PFSK-1 (cell line): ENCODE measurements around the gene ELMO1.

Source experiments
- POLR2AphosphoS5 ChIP-seq: IDR thresholded peaks from 2 replicates; pipeline ENCODE4 v1.6.1; 2012; ENCODE audit warnings: low read depth, mild to moderate bottlenecking, control low read depth, low read length, moderate library complexity
- REST ChIP-seq, 2 experiments: IDR thresholded peaks; 2 replicates each; pipeline versions ENCODE4 v1.6.1 to v1.8.0; 2011 to 2012; ENCODE audit warnings: low read depth in 2 of 2, low read length in 2 of 2, control low read depth in 1 of 2, inconsistent platforms in 1 of 2, mild to moderate bottlenecking in 1 of 2, moderate library complexity in 1 of 2; ENCODE audit not compliant: insufficient read depth in 1 of 2
- SIN3A ChIP-seq: IDR thresholded peaks from 2 replicates; pipeline ENCODE4 v1.6.1; 2012; ENCODE audit warnings: mild to moderate bottlenecking, low read length, moderate library complexity, borderline replicate concordance; ENCODE audit not compliant: insufficient read depth
- TAF1 ChIP-seq: IDR thresholded peaks from 2 replicates; pipeline ENCODE4 v1.6.1; 2012; ENCODE audit warnings: low read length, control low read depth, borderline replicate concordance; ENCODE audit not compliant: insufficient read depth

- TF ChIP-seq POLR2AphosphoS5 (no peak), SIN3A (no peak), REST (IDR thresholded peaks at IDR 0.05; ENCODE audit: insufficient read depth in 1 of 2, low read depth in 2 of 2, low read length in 2 of 2) (no peak), TAF1 (no peak)
Observed at GRCh38 chr7:37027104-37027503, 421.6 kb downstream of the ELMO1 start.
